HG03342 (cell line): ENCODE data around the gene ARHGEF35.
"Not testable (repeated sequence)": the region's sequence is repeated elsewhere in the genome, so short reads cannot be mapped to it uniquely, and the experiment has no call there.

ENCODE experiments used
- ATAC-seq: cut with Tn5 transposase; IDR thresholded peaks from one replicate; pipeline ENCODE4 v1.9.1; 2021; ENCODE audit warnings: mild to moderate bottlenecking, moderate library complexity; ENCODE audit not compliant: unreplicated experiment

ARHGEF35 gene

GRCh38 chr7:144179165-144179479 lies 16.5 kb downstream of the ARHGEF35 start:
- ATAC-seq = not testable (repeated sequence)

- peak; percentile 98 for ATAC-seq
Observed at GRCh38 chr7:144178380-144179164, 17.1 kb downstream of the ARHGEF35 start.

DNA sequence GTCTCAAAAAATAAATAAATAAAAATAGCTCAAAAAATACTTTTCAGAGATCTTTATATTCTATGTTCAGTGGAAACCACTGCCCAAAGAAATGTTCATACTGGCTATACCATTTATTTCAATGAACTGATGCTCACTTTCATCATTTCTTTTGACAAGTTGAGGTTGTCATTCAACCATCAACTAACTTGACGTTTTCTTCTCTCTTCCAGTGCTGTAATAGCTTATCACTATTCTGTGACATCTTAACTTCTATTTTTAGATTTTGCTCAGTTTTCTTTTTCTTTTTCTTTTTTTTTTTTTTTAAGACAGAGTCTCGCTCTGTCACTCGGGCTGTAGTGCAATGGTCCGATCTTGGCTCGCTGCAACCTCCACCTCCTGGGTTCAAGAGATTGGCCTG lies 21.0 kb downstream of the ARHGEF35 start:
- ATAC-seq = no peak

DNA sequence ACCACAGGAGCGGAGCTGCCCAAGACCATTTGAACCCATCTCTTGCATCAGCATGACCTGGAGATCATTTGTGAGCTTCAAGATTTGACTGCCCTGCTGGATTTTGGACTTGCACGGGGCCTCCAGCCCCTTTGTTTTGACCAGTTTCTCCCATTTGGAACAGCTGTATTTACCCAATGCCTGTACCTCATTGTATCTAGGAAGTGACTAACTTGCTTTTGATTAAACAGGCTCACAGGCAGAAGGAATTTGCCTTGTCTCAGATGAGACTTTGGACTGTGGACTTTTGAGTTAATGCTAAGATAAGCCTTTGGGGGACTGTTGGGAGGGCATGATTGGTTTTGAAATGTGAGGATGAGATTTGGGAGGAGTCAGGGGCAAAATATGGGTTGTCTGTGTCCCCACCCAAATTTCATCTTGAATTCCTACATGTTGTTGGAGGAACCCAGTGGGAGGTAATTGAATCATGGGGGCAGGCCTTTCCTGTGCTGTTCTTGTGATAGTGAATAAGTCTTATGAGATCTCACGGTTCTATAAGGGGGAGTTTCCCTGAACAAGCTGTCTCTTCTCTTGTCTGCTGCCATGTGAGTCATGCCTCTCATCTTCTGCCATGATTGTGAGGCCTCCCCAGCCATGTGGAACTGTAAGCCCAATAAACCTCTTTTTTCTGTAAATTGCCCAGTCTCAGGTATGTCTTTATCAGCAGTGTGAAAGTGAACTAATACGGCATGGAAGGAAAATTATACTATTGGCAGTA lies 23.9 kb downstream of the ARHGEF35 start:
- not testable (repeated sequence) for ATAC-seq

DNA sequence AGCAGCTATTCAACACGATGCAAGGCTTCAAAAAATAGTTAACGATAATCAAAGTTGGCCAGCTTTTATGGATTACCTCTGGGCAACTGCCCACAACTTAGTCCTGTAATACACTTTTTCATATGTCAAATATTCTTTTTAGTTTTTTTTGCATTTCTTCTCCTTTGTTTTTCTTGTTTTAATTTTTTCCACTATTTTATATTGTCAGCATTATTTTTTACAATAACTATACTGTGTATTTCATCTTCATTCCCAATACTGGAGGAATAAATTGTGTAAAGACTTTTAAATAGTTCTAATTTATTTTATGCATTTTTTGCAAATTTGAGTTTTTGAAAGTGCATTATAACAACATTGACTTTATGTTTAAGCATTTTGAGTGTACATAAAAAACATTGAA lies 30.8 kb downstream of the ARHGEF35 start:
- no peak for ATAC-seq

DNA sequence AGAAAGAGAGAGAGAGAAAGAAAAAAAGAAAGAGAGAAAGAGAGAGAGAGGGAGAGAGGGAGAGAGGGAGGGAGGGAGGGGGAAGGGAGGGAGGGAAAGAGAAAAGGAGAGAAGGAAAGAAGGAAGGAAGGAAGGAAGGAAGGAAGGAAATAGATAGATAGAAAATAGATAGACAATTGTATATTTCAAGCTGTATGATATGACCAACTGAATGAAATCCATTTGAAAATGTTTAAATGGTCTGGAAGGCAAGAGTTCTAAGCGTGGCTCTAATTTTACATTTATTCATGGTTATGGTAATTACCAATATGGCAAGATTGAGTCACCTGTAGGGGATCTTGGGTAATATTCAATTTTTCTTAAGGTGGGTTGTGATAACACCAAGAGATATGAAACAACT lies 36.8 kb downstream of the ARHGEF35 start:
- no peak for ATAC-seq

GRCh38 chr7:144148224-144148827 lies 47.3 kb downstream of the ARHGEF35 start:
- no peak for ATAC-seq

DNA sequence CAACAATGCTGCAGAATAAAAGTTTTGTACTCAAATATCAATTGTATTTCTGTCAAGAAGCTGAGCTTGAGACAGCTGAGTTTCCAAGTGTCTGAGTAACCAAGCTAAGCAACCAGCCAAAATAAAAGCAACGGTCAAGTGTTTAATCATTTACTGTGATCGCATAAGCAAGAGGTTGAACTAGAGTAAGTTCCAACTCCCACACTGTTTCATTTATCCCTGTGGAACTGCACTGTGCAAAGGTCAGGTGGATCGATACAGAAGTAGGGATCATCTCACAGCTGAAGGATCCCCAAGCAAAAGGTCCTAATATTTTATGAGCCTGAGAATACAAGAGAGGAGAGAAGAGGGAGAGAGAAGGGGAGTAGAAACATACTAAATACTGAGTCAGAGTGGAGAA lies 51.2 kb downstream of the ARHGEF35 start:
- ATAC-seq = no peak

DNA sequence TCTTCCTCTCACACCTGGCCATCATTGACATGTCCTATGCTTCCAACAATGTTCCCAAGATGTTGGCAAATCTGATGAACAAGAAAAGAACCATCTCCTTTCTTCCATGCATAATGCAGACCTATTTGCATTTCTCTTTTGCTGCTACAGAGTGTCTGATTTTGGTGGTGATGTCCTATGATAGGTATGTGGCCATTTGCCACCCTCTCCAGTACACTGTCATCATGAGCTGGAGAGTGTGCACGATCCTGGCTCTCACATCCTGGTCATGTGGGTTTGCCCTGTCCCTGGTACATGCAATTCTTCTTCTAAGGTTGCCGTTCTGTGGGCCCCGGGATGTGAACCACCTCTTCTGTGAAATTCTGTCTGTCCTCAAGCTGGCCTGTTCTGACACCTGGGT lies 53.4 kb downstream of the ARHGEF35 start:
- ATAC-seq = no peak

GRCh38 chr7:144137501-144137900 lies 58.1 kb downstream of the ARHGEF35 start:
- ATAC-seq = no peak
